ENCODE results near the gene IRAK2.

GRCh38 chr3:10194328-10195071 lies 29.8 kb downstream of the IRAK2 start:
- TF ChIP-seq CTCF (IDR thresholded peaks at IDR 0.05) (no peak), POLR2A (IDR thresholded peaks at IDR 0.05) (no peak)
